ENCODE measurements around the gene COL16A1. TPM values are rescaled to one million over a fixed set of nuclear protein-coding genes. Genes with fewer than 3 reads are reported as not detected.

COL16A1 gene
- total and polyA plus RNA-seq, 2 of the 13 experiments (the other 11 are each of a cell fraction or from before 2014, with no cell fraction given), result 4.3 to 12.2 TPM

DNA sequence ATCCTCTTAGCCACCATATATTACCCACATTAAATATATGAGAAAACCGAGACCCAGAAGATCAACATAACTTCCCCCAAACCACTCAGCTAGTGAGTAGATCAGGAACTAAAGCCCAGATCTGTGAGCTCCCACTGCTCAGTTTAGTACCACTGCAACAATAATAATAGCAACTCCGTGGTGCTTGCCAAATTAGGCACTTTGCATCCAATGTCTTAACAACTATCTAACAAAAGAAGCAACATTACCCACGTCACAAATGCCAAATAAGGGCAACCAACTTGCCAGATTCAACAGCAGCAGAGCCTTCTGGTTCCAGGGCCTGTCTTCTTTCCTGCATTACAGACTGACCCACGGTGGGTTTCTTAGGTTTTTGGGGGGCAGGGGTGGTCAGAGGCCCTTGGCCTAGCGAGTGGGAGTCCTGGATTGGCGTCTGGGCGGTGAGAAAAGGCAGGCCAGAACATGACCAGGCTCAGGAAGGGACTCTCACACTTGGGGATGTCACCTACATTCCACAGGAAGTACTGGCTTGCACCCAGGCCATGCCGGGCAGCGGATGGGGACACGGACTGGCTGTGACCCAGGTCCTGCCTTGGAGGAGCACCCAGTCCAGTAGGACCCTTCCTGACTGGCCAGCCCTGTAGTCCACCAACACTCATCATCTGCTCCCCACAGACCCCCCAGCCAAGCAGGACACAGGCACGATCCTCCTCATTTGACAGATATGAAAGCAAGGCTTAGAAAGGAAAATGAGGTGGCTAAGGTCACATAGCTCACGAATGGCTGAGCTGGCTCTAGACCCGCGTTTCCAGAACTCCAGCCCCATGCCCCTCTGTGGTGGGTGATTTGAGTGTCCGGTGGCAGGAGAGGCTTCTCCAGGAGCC lies 81.7 kb downstream of the COL16A1 start:
- BruUV-seq (replicated peaks), result no TSS peak
- no peak for FAIRE-seq
- H3K4me3 ChIP-seq (replicated peaks in 1 of 3; ENCODE audit: insufficient read depth in 1 of 3, low read depth in 2 of 3, low read length in 3 of 3), result no peak overlapping the region
- H3K9ac ChIP-seq (ENCODE audit: insufficient read depth, low read depth, low read length), result no peak overlapping the region
- ATAC-seq, result no peak
- H3K27ac ChIP-seq (ENCODE audit: extremely low read length, insufficient read depth, low read length), result no peak overlapping the region
- no peaks in the 10 kb centered on the region for H3K36me3 ChIP-seq (replicated peaks in 1 of 2; ENCODE audit: control insufficient read depth in 1 of 2, insufficient read depth in 2 of 2, low read length in 2 of 2)
- intact Hi-C loops (cut with micrococcal nuclease; ENCODE audit: unreplicated experiment) (no loop called here), in situ Hi-C loops (cut with HindIII; ENCODE audit: extremely low pct_ligation_motif_present, low pct_unique_long_range_greater_than_20kb) (no loop called here)
- no peaks in the 10 kb centered on the region for H3K4me1 ChIP-seq (ENCODE audit: insufficient read depth, low read length)
- no peak overlapping the region for H3K4me2 ChIP-seq (ENCODE audit: low read depth, low read length)
- no peak for TF ChIP-seq MED8 (CRISPR knock-in tag; IDR thresholded peaks at IDR 0.05; ENCODE audit: insufficient replicate concordance)
- TF ChIP-seq SAFB2 (CRISPR knock-in tag; IDR thresholded peaks at IDR 0.05; ENCODE audit: borderline replicate concordance, low read depth), result no peak
- TF ChIP-seq GFI1 (CRISPR knock-in tag; IDR thresholded peaks at IDR 0.05; ENCODE audit: borderline replicate concordance), result no peak
- TF ChIP-seq ZNF282 (IDR thresholded peaks at IDR 0.05; ENCODE audit: partially characterized antibody), result no peak
- TF ChIP-seq NCOA2 (CRISPR knock-in tag; IDR thresholded peaks at IDR 0.05), result no peak
- TF ChIP-seq U2AF1 (optimal IDR thresholded peaks at IDR 0.05; ENCODE audit: low read depth, low read length), result no peak
- TF ChIP-seq RNF2 (conservative IDR thresholded peaks at IDR 0.05; ENCODE audit: low read depth), result no peak
- no peaks in the 10 kb centered on the region for H3K79me2 ChIP-seq (ENCODE audit: insufficient read depth, low read length)
- WGBS (ENCODE audit: low lambda C conversion rate), result 45% methylated on average over 8 of the region's 15 CpGs
- CTCF ChIA-PET (ENCODE audit: low intra/inter-chr PET ratio, low total read pairs), result no interaction called here
- no peak for DNase-seq (ENCODE audit: low spot score)
- POLR2A ChIA-PET, result no interaction called here
- no peaks in the 10 kb centered on the region for H4K20me1 ChIP-seq (ENCODE audit: insufficient read depth, low read length)
- H2AFZ ChIP-seq (ENCODE audit: low read length), result no peak overlapping the region
- no peaks in the 10 kb centered on the region for H3K9me3 ChIP-seq (ENCODE audit: low read length)
- peaks cover 0 to 11% of the 10 kb centered on the region in 2 experiments; a peak in 3 of 5 replicates for H3K27me3 ChIP-seq (ENCODE audit: control insufficient read depth in 1 of 2, insufficient read depth in 2 of 2, low read length in 2 of 2)

DNA sequence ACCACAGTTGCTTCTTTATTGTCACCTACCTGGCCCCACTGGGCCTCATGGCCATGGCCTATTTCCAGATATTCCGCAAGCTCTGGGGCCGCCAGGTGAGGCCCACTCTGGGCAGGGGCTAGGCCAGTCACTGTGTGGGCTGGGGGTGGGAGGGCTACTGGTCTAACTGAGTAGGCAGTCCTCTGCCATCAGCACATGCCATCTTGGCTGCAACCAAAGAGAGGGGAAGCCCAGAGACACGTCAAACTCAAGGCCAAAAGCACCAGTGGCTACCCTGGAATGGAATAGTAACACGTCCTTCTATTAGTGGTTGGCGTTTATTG lies 82.4 kb downstream of the COL16A1 start:
- ChIA-PET CTCF (ENCODE audit: low intra/inter-chr PET ratio, low total read pairs) (no interaction called here), POLR2A (no interaction called here)
- intact Hi-C loops (cut with micrococcal nuclease; ENCODE audit: unreplicated experiment), result no loop called here
- no peaks in the 10 kb centered on the region for H4K20me1 ChIP-seq (ENCODE audit: insufficient read depth, low read length)
- H3K79me2 ChIP-seq (ENCODE audit: insufficient read depth, low read length), result no peaks in the 10 kb centered on the region
- no peaks in the 10 kb centered on the region for H3K4me1 ChIP-seq (ENCODE audit: insufficient read depth, low read length)
- no peak for ATAC-seq
- WGBS (ENCODE audit: low lambda C conversion rate), result 55% methylated on average over 3 of the region's 5 CpGs
- no peak overlapping the region for H3K4me3 ChIP-seq (replicated peaks in 1 of 3; ENCODE audit: insufficient read depth in 1 of 3, low read depth in 2 of 3, low read length in 3 of 3)
- no peaks in the 10 kb centered on the region for H3K36me3 ChIP-seq (replicated peaks in 1 of 2; ENCODE audit: control insufficient read depth in 1 of 2, insufficient read depth in 2 of 2, low read length in 2 of 2)
- in situ Hi-C loops (cut with HindIII; ENCODE audit: extremely low pct_ligation_motif_present, low pct_unique_long_range_greater_than_20kb), result no loop called here
- H3K4me2 ChIP-seq (ENCODE audit: low read depth, low read length), result no peak overlapping the region
- no peak overlapping the region for H2AFZ ChIP-seq (ENCODE audit: low read length)
- TF ChIP-seq TSC22D2 (CRISPR knock-in tag; IDR thresholded peaks at IDR 0.05; ENCODE audit: borderline replicate concordance), result no peak
- no peak for TF ChIP-seq NKX3-1 (CRISPR knock-in tag; IDR thresholded peaks at IDR 0.05)
- TF ChIP-seq, protein P1, sequence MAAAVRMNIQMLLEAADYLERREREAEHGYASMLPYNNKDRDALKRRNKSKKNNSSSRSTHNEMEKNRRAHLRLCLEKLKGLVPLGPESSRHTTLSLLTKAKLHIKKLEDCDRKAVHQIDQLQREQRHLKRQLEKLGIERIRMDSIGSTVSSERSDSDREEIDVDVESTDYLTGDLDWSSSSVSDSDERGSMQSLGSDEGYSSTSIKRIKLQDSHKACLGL (CRISPR knock-in tag; IDR thresholded peaks at IDR 0.05), result no peak
- TF ChIP-seq, protein P2, sequence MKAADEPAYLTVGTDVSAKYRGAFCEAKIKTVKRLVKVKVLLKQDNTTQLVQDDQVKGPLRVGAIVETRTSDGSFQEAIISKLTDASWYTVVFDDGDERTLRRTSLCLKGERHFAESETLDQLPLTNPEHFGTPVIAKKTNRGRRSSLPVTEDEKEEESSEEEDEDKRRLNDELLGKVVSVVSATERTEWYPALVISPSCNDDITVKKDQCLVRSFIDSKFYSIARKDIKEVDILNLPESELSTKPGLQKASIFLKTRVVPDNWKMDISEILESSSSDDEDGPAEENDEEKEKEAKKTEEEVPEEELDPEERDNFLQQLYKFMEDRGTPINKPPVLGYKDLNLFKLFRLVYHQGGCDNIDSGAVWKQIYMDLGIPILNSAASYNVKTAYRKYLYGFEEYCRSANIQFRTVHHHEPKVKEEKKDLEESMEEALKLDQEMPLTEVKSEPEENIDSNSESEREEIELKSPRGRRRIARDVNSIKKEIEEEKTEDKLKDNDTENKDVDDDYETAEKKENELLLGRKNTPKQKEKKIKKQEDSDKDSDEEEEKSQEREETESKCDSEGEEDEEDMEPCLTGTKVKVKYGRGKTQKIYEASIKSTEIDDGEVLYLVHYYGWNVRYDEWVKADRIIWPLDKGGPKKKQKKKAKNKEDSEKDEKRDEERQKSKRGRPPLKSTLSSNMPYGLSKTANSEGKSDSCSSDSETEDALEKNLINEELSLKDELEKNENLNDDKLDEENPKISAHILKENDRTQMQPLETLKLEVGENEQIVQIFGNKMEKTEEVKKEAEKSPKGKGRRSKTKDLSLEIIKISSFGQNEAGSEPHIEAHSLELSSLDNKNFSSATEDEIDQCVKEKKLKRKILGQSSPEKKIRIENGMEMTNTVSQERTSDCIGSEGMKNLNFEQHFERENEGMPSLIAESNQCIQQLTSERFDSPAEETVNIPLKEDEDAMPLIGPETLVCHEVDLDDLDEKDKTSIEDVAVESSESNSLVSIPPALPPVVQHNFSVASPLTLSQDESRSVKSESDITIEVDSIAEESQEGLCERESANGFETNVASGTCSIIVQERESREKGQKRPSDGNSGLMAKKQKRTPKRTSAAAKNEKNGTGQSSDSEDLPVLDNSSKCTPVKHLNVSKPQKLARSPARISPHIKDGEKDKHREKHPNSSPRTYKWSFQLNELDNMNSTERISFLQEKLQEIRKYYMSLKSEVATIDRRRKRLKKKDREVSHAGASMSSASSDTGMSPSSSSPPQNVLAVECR (CRISPR knock-in tag; IDR thresholded peaks at IDR 0.05; ENCODE audit: borderline replicate concordance), result no peak
- BruUV-seq (replicated peaks), result no TSS peak
- no peak for FAIRE-seq
- DNase-seq (ENCODE audit: low spot score), result no peak
- no peak overlapping the region for H3K9ac ChIP-seq (ENCODE audit: insufficient read depth, low read depth, low read length)
- H3K27ac ChIP-seq (ENCODE audit: extremely low read length, insufficient read depth, low read length), result no peak overlapping the region
- no peaks in the 10 kb centered on the region for H3K9me3 ChIP-seq (ENCODE audit: low read length)
- peaks cover 3 to 18% of the 10 kb centered on the region in 2 experiments; a peak in 4 of 5 replicates for H3K27me3 ChIP-seq (ENCODE audit: control insufficient read depth in 1 of 2, insufficient read depth in 2 of 2, low read length in 2 of 2)
